GM12872 (cell line): ENCODE measurements around the gene UBE2V1.

Experiments
- TF ChIP-seq, protein P1 (sequence below): IDR thresholded peaks from 3 replicates; pipeline ENCODE4 v1.5.1; 2011; ENCODE audit warnings: low read depth, mild to moderate bottlenecking, low read length, moderate library complexity; ENCODE audit not compliant: insufficient read depth

The UBE2V1 gene

DNA sequence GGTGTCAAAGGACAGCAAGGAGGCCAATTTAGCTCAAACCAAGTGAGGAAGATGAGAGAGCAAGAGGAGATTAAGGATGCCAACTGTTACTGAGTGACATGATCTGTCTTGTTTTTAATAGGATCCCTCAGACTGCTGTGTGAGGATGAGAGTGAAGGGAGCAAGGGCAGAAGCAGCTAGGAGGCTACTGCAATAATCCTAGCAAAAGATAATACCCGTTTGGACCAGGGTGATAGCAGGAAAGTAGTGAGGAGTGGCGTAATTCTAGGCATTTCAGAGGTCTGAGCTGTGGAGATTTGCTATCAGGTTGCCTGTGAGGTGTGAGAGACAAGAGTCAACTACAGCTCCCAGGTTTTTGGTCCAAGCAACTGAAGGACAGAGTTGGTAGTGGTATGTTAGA, 14.7 kb downstream of the UBE2V1 start:
- TF ChIP-seq, protein P1, sequence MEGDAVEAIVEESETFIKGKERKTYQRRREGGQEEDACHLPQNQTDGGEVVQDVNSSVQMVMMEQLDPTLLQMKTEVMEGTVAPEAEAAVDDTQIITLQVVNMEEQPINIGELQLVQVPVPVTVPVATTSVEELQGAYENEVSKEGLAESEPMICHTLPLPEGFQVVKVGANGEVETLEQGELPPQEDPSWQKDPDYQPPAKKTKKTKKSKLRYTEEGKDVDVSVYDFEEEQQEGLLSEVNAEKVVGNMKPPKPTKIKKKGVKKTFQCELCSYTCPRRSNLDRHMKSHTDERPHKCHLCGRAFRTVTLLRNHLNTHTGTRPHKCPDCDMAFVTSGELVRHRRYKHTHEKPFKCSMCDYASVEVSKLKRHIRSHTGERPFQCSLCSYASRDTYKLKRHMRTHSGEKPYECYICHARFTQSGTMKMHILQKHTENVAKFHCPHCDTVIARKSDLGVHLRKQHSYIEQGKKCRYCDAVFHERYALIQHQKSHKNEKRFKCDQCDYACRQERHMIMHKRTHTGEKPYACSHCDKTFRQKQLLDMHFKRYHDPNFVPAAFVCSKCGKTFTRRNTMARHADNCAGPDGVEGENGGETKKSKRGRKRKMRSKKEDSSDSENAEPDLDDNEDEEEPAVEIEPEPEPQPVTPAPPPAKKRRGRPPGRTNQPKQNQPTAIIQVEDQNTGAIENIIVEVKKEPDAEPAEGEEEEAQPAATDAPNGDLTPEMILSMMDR, result no peak

DNA sequence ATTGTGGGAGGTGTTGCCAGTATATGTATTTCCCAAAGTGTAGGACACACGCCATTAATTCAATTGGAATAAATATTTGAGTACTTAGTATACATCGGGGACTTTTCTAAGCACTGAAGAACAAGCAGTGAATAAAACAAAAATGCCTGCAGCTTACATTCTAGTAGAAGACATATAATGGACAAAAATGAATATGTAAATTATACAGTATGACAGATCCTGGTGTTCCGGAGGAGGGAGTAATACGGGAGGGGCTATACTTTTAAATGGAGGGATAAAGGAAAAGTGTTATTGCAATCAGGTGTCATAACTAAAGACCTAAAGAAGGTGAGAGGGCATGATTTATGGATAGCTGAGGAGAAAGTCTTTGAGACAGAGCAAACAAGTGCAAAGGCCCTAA, 15.1 kb downstream of the UBE2V1 start:
- TF ChIP-seq, protein P1, result no peak

DNA sequence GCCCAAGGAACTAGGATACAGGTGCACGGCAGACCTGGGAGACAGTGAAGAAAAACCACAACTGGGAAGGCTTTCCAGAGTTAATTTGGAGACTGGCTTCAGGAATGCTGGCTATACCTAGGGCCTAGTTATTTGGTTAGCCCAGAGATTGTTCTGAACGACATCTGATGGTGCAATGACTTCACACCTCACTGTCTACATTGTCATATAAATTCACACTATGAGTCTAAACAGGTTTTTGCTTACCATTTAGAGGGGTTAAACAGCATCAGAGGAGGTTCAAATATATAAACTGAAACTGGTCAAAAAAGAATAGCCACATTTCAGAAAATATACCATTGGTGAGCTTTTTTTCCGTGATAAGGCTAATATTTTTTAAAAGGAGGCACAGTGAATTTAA, 16.7 kb downstream of the UBE2V1 start:
- TF ChIP-seq, protein P1, result no peak

DNA sequence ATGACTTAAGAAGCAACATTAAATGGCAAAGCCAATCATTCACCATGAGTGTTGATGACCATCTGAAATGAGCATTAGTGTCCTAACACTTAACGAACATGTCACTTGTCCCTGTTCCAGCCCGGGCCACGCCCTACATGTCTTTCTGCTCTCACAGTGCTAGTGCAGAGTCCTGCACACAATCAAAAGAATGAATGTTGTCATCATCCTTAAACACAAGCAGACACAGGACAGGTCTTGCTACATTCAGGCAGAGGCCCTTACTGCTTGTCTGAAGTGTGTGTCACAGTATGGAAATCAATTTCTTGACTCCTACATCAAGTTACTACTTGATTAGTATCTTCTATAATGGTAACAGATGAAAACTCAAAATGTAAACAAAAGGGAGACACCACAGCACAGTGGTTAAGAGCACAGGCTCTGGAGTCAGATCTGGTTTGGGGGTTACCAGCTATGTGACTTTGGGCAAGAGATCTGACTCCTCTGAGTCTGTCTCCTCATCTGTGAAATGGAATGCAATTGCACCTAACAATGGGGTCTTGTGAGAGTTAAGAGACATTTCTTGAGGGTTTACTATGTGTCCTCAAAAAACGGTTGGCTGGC, 17.4 kb downstream of the UBE2V1 start:
- TF ChIP-seq, protein P1, result no peak

DNA sequence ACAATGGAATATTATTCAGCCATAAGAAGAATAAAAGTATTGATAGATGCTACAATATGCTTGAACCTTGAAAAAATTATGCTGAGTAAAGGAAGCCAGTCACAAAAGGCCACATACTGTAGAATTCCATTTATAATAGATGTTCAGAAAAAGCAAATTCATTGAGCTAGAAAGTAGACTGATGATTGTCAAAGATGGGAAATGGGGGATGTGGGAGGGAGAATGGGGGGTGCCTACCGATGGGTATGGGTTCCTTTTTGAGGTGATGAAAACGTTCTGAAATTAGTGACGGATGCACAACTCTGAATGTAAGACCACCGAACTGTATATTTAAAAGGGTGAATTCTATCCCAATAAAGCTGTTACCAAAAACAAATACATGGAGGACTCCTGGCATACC, 18.4 kb downstream of the UBE2V1 start:
- TF ChIP-seq, protein P1, result no peak

DNA sequence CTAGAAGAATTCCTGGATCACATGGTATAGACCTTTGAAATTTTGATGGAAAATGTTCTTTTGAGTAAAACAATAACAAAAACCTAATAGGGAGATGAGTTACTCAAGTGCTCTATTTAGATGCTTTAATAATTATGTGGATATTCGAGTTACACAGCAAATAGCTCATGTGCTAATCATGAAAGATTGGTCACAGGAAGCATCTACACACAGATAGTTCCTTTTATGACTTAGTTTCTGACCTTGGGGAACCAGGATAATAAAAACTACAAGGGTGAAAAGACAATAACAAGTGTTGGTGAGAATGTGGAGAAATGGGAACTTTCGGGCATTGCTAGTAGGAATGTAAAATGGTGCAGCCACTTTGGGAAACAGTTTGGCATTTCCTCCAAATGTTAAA, 19.7 kb downstream of the UBE2V1 start:
- TF ChIP-seq, protein P1, result no peak

DNA sequence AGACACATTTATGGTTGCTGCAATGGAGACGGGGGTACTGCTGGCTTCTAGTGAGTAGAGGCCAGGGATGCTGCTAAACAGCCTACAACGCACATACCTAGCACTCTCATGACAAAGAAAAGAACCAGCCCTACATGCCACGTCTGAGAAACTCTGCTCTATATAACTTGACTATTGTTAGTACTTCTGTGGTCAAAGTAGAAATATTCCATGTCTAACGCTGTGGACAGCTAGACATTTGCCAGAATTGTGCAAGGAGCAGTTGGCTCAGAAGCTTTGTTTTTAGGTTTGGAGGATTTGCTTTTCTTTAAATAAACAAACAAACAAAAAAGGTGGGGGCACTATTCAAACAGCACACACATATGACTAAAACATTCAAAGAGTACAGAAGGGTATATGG, 20.5 kb downstream of the UBE2V1 start:
- TF ChIP-seq, protein P1, result no peak

DNA sequence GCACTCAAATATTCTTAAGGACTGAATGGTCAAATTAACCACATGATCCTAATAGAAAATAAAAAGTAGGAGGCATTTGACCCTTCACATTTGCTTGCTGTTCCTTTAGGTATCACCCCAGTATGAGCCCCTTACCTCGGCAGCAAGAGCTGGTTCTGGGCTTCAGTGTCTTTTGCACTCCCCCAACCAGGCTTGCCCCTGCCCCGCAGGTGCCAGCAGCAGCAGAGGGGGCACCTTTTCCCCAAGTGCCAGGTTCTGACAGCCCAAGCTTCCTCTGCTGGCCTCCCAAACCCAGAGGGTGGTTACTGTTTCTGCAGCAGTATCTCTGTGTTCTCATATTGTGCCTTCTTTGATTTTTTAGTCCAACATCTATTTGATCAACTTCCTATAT, 23.2 kb downstream of the UBE2V1 start:
- TF ChIP-seq, protein P1, result no peak
